K562 (cell line): ENCODE measurements around the gene DNER. TPM values are rescaled to one million over a fixed set of nuclear protein-coding genes. Genes with fewer than 3 reads are reported as not detected.

Experiments
- ATAC-seq: fragments of 200-7000 bp; cut with Tn5 transposase; 3 replicates; pipeline ENCODE4 v1.9.1; 2020; ENCODE audit warnings: moderate library complexity
- BruUV-seq: library from RNA; stranded (reverse); fragments of 400-500 nt; replicated peaks from 2 replicates; lab custom pipeline; 2021; lab: Mats Ljungman, UMichigan
- CTCF ChIA-PET: fragments of 300-600 bp; formaldehyde crosslinking; extraction: SDS; loops from one replicate; lab custom pipeline; 2021; ENCODE audit warnings: low intra/inter-chr PET ratio; lab: Yijun Ruan, JAX
- POLR2A ChIA-PET: fragments of 300-600, 350-650 bp; sonication (Branson Sonifier 250); formaldehyde crosslinking; extraction: SDS; loops from one replicate; lab custom pipeline; 2021; ENCODE audit warnings: antibody characterized with exemption, inconsistent platforms; lab: Yijun Ruan, JAX
- DNase-seq, 4 experiments: peaks; one replicate each; pipeline versions ENCODE4 v3.0.0 to v3.0.0-alpha.2; 2011 to 2018; ENCODE audit warnings: low spot score in 3 of 4, mixed read lengths in 3 of 4; ENCODE audit errors: extremely low read depth in 1 of 4
- FAIRE-seq: peaks from 2 replicates; lab custom pipeline; 2011; peaks lifted over from hg19 to GRCh38; lab: Jason Lieb, UNC
- H2AFZ ChIP-seq: 2 replicates; pipeline ENCODE4 v1.6.0; 2011; ENCODE audit warnings: low read depth, low read length, control low read depth, inconsistent platforms
- H3K27ac ChIP-seq: fragments of 200-600 bp; 3 replicates; pipeline ENCODE4 v1.8.0; 2011; ENCODE audit warnings: low read depth, mild to moderate bottlenecking, control low read depth, inconsistent platforms, low read length, moderate library complexity, mixed read lengths; ENCODE audit errors: extremely low read depth
- H3K27me3 ChIP-seq, 2 experiments: fragments of 300-600 bp in 1 of 2; 2 replicates in 1 of 2; 3 replicates in 1 of 2; pipeline versions ENCODE4 v1.6.0 to v1.8.0; 2011; ENCODE audit warnings: inconsistent platforms in 2 of 2, low read length in 2 of 2, mild to moderate bottlenecking in 1 of 2, mixed read lengths in 1 of 2, moderate library complexity in 1 of 2; ENCODE audit not compliant: control insufficient read depth in 2 of 2, insufficient read depth in 2 of 2
- H3K36me3 ChIP-seq: fragments of 300-600 bp; 3 replicates; pipeline ENCODE4 v1.8.0; 2011; ENCODE audit warnings: mild to moderate bottlenecking, low read length, inconsistent platforms; ENCODE audit not compliant: control insufficient read depth, insufficient read depth
- H3K4me1 ChIP-seq, 2 experiments: fragments of 200-600 bp in 1 of 2; replicated peaks in 1 of 2; 2 replicates in 1 of 2; 3 replicates in 1 of 2; pipeline versions ENCODE4 v1.5.1 to v1.8.0; 2011; ENCODE audit warnings: inconsistent platforms in 2 of 2, low read length in 2 of 2, mild to moderate bottlenecking in 1 of 2, mixed read lengths in 1 of 2, moderate library complexity in 1 of 2; ENCODE audit not compliant: control insufficient read depth in 2 of 2, insufficient read depth in 2 of 2
- H3K4me2 ChIP-seq: 2 replicates; pipeline ENCODE4 v1.6.1; 2011; ENCODE audit warnings: low read length, control low read depth, inconsistent platforms, mixed read lengths; ENCODE audit not compliant: insufficient read depth
- H3K4me3 ChIP-seq: fragments of 200-600 bp; sonication (generic), shearing (Covaris generic); 2 replicates; pipeline ENCODE4 v1.5.1; 2016; ENCODE audit warnings: control low read depth, inconsistent platforms
- H3K79me2 ChIP-seq: fragments of 200-600 bp; 3 replicates; pipeline ENCODE4 v1.8.0; 2011; ENCODE audit warnings: low read length, inconsistent platforms; ENCODE audit not compliant: control insufficient read depth, insufficient read depth
- H3K9ac ChIP-seq, 2 experiments: 2 replicates each; pipeline versions ENCODE4 v1.6.0 to v1.6.1; 2011; ENCODE audit warnings: low read depth in 2 of 2, low read length in 2 of 2, control low read depth in 1 of 2, inconsistent platforms in 1 of 2, mild to moderate bottlenecking in 1 of 2, mixed read lengths in 1 of 2; ENCODE audit not compliant: insufficient read depth in 1 of 2
- H3K9me1 ChIP-seq: one replicate; pipeline ENCODE4 v1.6.0; 2011; ENCODE audit warnings: inconsistent platforms, mild to moderate bottlenecking, low read length, moderate library complexity; ENCODE audit not compliant: control insufficient read depth, insufficient read depth
- H3K9me3 ChIP-seq: replicated peaks from 2 replicates; pipeline ENCODE4 v1.5.1; 2011; ENCODE audit warnings: low read depth, low read length, inconsistent platforms; ENCODE audit not compliant: control insufficient read depth, insufficient read depth
- H4K20me1 ChIP-seq: replicated peaks from 2 replicates; pipeline ENCODE4 v1.6.1; 2011; ENCODE audit warnings: low read length, inconsistent platforms, mixed read lengths; ENCODE audit not compliant: control insufficient read depth, insufficient read depth
- ARID1B ChIP-seq: fragments of 450-650 bp; IDR thresholded peaks from 2 replicates; pipeline ENCODE4 v1.6.1; 2016; ENCODE audit warnings: antibody characterized with exemption, mild to moderate bottlenecking, inconsistent platforms
- ARNT ChIP-seq, 2 experiments: fragments of 450-650 bp; IDR thresholded peaks; 2 replicates each; pipeline ENCODE4 v1.6.1; 2016; ENCODE audit warnings: mild to moderate bottlenecking in 1 of 2
- ATF2 ChIP-seq: sonication (generic); formaldehyde crosslinking; IDR thresholded peaks from 2 replicates; pipeline ENCODE4 v1.8.1; 2022; ENCODE audit warnings: missing genetic modification reagents
- BCL6 ChIP-seq: fragments of 250-450 bp; sonication (Bioruptor Pico); IDR thresholded peaks from 2 replicates; pipeline ENCODE4 v1.4.0; 2020
- FOXA1 ChIP-seq: fragments of 450-650 bp; IDR thresholded peaks from 2 replicates; pipeline ENCODE4 v1.6.1; 2016; ENCODE audit warnings: mild to moderate bottlenecking, borderline replicate concordance
- RAD51 ChIP-seq: fragments of 450-650 bp; IDR thresholded peaks from 2 replicates; pipeline ENCODE4 v1.7.1; 2016; ENCODE audit warnings: low read depth, mild to moderate bottlenecking, borderline replicate concordance
- SFPQ ChIP-seq: fragments of 200-400 bp; formaldehyde crosslinking; IDR thresholded peaks from 2 replicates; pipeline ENCODE4 v1.6.1; 2017; ENCODE audit warnings: mild to moderate bottlenecking, low read depth, low read length, moderate library complexity
- SLC30A9 ChIP-seq: fragments of 250-450 bp; sonication (Bioruptor Pico); IDR thresholded peaks from 2 replicates; pipeline ENCODE4 v1.8.0; 2022; ENCODE audit warnings: mild to moderate bottlenecking, moderate library complexity
- SNAPC5 ChIP-seq: fragments of 250-450 bp; sonication (Bioruptor Pico); IDR thresholded peaks from 2 replicates; pipeline ENCODE4 v1.8.0; 2021; ENCODE audit warnings: moderate library complexity, mild to moderate bottlenecking, inconsistent platforms
- SOX6 ChIP-seq: fragments of 450-650 bp; IDR thresholded peaks from 2 replicates; pipeline ENCODE4 v1.6.1; 2014; ENCODE audit warnings: mild to moderate bottlenecking
- SREBF1 ChIP-seq: fragments of 150-350 bp; IDR thresholded peaks from 2 replicates; pipeline ENCODE4 v1.6.1; 2014; ENCODE audit warnings: antibody characterized with exemption, low read depth, low read length, borderline replicate concordance
- USF1 ChIP-seq: sonication (generic); formaldehyde crosslinking; IDR thresholded peaks from 2 replicates; pipeline ENCODE4 v1.9.0; 2022; ENCODE audit warnings: mild to moderate bottlenecking, missing genetic modification reagents
- ZFP91 ChIP-seq: sonication (generic); formaldehyde crosslinking; IDR thresholded peaks from 2 replicates; pipeline ENCODE4 v1.8.0; 2022; ENCODE audit warnings: mild to moderate bottlenecking, missing genetic modification reagents
- ZNF511 ChIP-seq: sonication (generic); formaldehyde crosslinking; IDR thresholded peaks from 2 replicates; pipeline ENCODE4 v1.8.0; 2022; ENCODE audit warnings: mild to moderate bottlenecking, missing genetic modification reagents
- ZNF699 ChIP-seq: fragments of 250-450 bp; sonication (Bioruptor Pico); IDR thresholded peaks from 2 replicates; pipeline ENCODE4 v1.8.0; 2021; ENCODE audit warnings: mild to moderate bottlenecking, moderate library complexity; ENCODE audit not compliant: insufficient replicate concordance
- ZNF830 ChIP-seq: fragments of 250-450 bp; sonication (Bioruptor Pico); IDR thresholded peaks from 2 replicates; pipeline ENCODE4 v1.5.0; 2021; ENCODE audit warnings: mild to moderate bottlenecking
- WGBS: fragments of 100-300 bp; shearing (Covaris generic); methylation state at CpG from one replicate; pipeline ENCODE4 v1.1.6; 2016; ENCODE audit warnings: low coverage, mixed read lengths; ENCODE audit not compliant: insufficient coverage; ENCODE audit errors: missing lambda C conversion rate; 5-methylcytosine and 5-hydroxymethylcytosine counted together
- in situ Hi-C: fragments of 300-500 bp; cut with MboI; formaldehyde crosslinking; loops from 4 replicates; pipeline ENCODE4 v1.15.0; 2018; ENCODE audit warnings: inconsistent platforms, mixed read lengths
- intact Hi-C: fragments of 100-400 bp; cut with micrococcal nuclease; formaldehyde crosslinking; loops from 2 replicates; pipeline ENCODE4 v1.14.2; 2022
- polyA plus RNA-seq, 8 experiments: library from polyadenylated mRNA; depleted of rRNA in 4 of 8; stranded (reverse) in 5 of 8; unstranded in 3 of 8; fragments of >200 nt; fragmentation: Nextera tagmentation in 2 of 8; fragmentation: Illumina TruSeq in 1 of 8; extraction: Ambion mirVana in 2 of 8; extraction: Trizol in 1 of 8; gene quantifications; 2 replicates each; pipeline versions ENCODE4 v1.2.1 to v1.2.3, GENCODE V29; 2011 to 2014; ENCODE audit warnings: inconsistent platforms in 1 of 8, missing spikeins in 1 of 8
- total RNA-seq, 7 experiments: library from RNA; depleted of rRNA in 6 of 7; stranded (reverse); fragments of >200 nt in 6 of 7; fragmentation: Illumina TruSeq in 2 of 7; extraction: Trizol in 2 of 7; gene quantifications; 2 replicates each; pipeline versions ENCODE4 v1.2.1 to v1.2.3, GENCODE V29; 2011 to 2021; ENCODE audit warnings: low replicate concordance in 1 of 7

The DNER gene
- total and polyA plus RNA-seq, 9 of the 15 experiments (the other 6 are each of a cell fraction or from before 2014, with no cell fraction given), result not detected

GRCh38 chr2:229653531-229653930 lies 60.8 kb downstream of the DNER start (continued):
- no peak for TF ChIP-seq ATF2

GRCh38 chr2:229652796-229653195 lies 61.6 kb downstream of the DNER start:
- Histone ChIP-seq H2AFZ (no peak overlapping the region), H3K4me1 (no peaks in the 10 kb centered on the region), H3K36me3 (no peaks in the 10 kb centered on the region), H3K27me3 (no peaks in the 10 kb centered on the region), H3K4me2 (no peak overlapping the region), H3K27ac (no peak overlapping the region), H4K20me1 (no peaks in the 10 kb centered on the region), H3K9me3 (no peaks in the 10 kb centered on the region), H3K9ac (no peak overlapping the region), H3K4me3 (no peak overlapping the region), H3K9me1 (no peaks in the 10 kb centered on the region), H3K79me2 (no peaks in the 10 kb centered on the region)
- BruUV-seq, result no TSS peak
- ATAC-seq, result no peak
- FAIRE-seq, result no peak
- DNase-seq, result no peak
- ChIA-PET CTCF (no interaction called here), POLR2A (interaction anchor here (0.7 kb wide), 1 partner anchor 392 kb away, joined by 3 read pairs; no protein-coding TSS in a partner anchor)
- 0% methylated on average over 5 of the region's 5 CpGs for WGBS
- intact Hi-C loops, result no loop called here
- in situ Hi-C loops, result no loop called here
- TF ChIP-seq RAD51 (no peak), SNAPC5 (no peak), SLC30A9 (no peak), ARNT (IDR thresholded peaks at IDR 0.05) (no peak), USF1 (CRISPR knock-in tag) (no peak), ZFP91 (CRISPR knock-in tag) (no peak), ZNF511 (CRISPR knock-in tag) (no peak), BCL6 (CRISPR knock-in tag) (no peak), FOXA1 (no peak), ZNF830 (CRISPR knock-in tag) (no peak), ZNF699 (CRISPR knock-in tag) (no peak), SREBF1 (no peak), SOX6 (no peak), SFPQ (no peak), ARID1B (no peak)
